BJ (cell line): ENCODE data around the gene DDX46. TPM values are rescaled to one million over a fixed set of nuclear protein-coding genes. Genes with fewer than 3 reads are reported as not detected.
"Not testable (repeated sequence)": the region's sequence is repeated elsewhere in the genome, so short reads cannot be mapped to it uniquely, and the experiment has no call there.

Experiments
- CTCF ChIA-PET: fragments of 350-600 bp; formaldehyde crosslinking; extraction: SDS; loops from one replicate; lab custom pipeline; 2021; ENCODE audit warnings: antibody characterized with exemption, inconsistent platforms; lab: Yijun Ruan, JAX
- POLR2A ChIA-PET: fragments of 300-600 bp; sonication (Branson Sonifier 250); formaldehyde crosslinking; extraction: SDS; loops from one replicate; lab custom pipeline; 2021; ENCODE audit warnings: antibody characterized with exemption; lab: Charles Lee
- DNase-seq: peaks from one replicate; pipeline ENCODE4 v3.0.0-alpha.2; 2011; ENCODE audit warnings: low read depth
- H3K27me3 ChIP-seq: 2 replicates; pipeline ENCODE4 v1.6.0; 2011; ENCODE audit warnings: low read length; ENCODE audit not compliant: control insufficient read depth, insufficient read depth
- H3K36me3 ChIP-seq: 2 replicates; pipeline ENCODE4 v1.5.1; 2011; ENCODE audit warnings: low read length; ENCODE audit not compliant: control insufficient read depth, insufficient read depth
- H3K4me3 ChIP-seq: 2 replicates; pipeline ENCODE4 v1.5.1; 2011; ENCODE audit warnings: low read depth, mild to moderate bottlenecking, control low read depth, low read length
- CTCF ChIP-seq: IDR thresholded peaks from 2 replicates; pipeline ENCODE4 v1.5.1; 2011; ENCODE audit warnings: low read depth, mild to moderate bottlenecking, control low read depth, inconsistent platforms, low read length, moderate library complexity; ENCODE audit not compliant: insufficient read depth
- polyA plus RNA-seq: library from polyadenylated mRNA; depleted of rRNA; stranded (reverse); fragments of >200 nt; gene quantifications from 2 replicates; pipeline ENCODE4 v1.2.3, GENCODE V29; 2011

DDX46 gene
- polyA plus RNA-seq, 1 experiment: 19.4 TPM

GRCh38 chr5:134825212-134825611 is 66.6 kb downstream of the DDX46 start:
- ChIA-PET POLR2A (interaction anchor here (0.6 kb wide), 1 partner anchor 529 kb away, joined by 7 read pairs; no protein-coding TSS in a partner anchor), CTCF (interaction anchor here (1.2 to 2.2 kb wide), 3 partner anchors 11 to 79 kb away, joined by 3 to 7 read pairs (median 4); partner anchors contain the start of gene PCBD2)
- no peak overlapping the region for H3K4me3 ChIP-seq
- H3K36me3 ChIP-seq: peaks cover 2% of the 10 kb centered on the region
- no peak for DNase-seq
- TF ChIP-seq CTCF: no peak
- no peaks in the 10 kb centered on the region for H3K27me3 ChIP-seq

GRCh38 chr5:134833340-134834032 is 74.9 kb downstream of the DDX46 start:
- ChIA-PET POLR2A (no interaction called here), CTCF (interaction anchor here (0.5 to 1.2 kb wide), 2 partner anchors 9 to 814 kb away, joined by 3 to 4 read pairs; no protein-coding TSS in a partner anchor)
- Histone ChIP-seq H3K36me3 (no peaks in the 10 kb centered on the region; the same call in none of the 2 replicates), H3K27me3 (no peaks in the 10 kb centered on the region), H3K4me3 (no peak overlapping the region)
- TF ChIP-seq CTCF: no peak
- no peak for DNase-seq

GRCh38 chr5:134835623-134836022 is 77.0 kb downstream of the DDX46 start:
- POLR2A ChIA-PET: no interaction called here
- Histone ChIP-seq H3K36me3 (peaks cover 1% of the 10 kb centered on the region), H3K4me3 (no peak overlapping the region), H3K27me3 (no peaks in the 10 kb centered on the region)
- DNase-seq: no peak
- no peak for TF ChIP-seq CTCF
- CTCF ChIA-PET: no interaction called here

- CTCF ChIA-PET: interaction anchor here (1.0 kb wide), 1 partner anchor 251 kb away, joined by 4 read pairs; no protein-coding TSS in a partner anchor
- H3K27me3 ChIP-seq: no peaks in the 10 kb centered on the region
- no peak for DNase-seq
- peaks cover 1% of the 10 kb centered on the region for H3K36me3 ChIP-seq
- POLR2A ChIA-PET: interaction anchor here (0.6 kb wide), 1 partner anchor 16 kb away, joined by 7 read pairs; no protein-coding TSS in a partner anchor
- H3K4me3 ChIP-seq: no peak overlapping the region
- TF ChIP-seq CTCF: no peak
Measured at GRCh38 chr5:134837530-134838181, 79.1 kb downstream of the DDX46 start.

GRCh38 chr5:134838361-134838760 is 79.8 kb downstream of the DDX46 start:
- H3K4me3 ChIP-seq, DNase-seq, H3K36me3 ChIP-seq, H3K27me3 ChIP-seq, POLR2A ChIA-PET: not testable (repeated sequence)
- CTCF ChIA-PET: interaction anchor here (1.0 kb wide), 1 partner anchor 251 kb away, joined by 4 read pairs; no protein-coding TSS in a partner anchor
